ENCODE results near the gene MRPS17. TPM values are rescaled to one million over a fixed set of nuclear protein-coding genes. Genes with fewer than 3 reads are reported as not detected.

MRPS17 gene
- total RNA-seq, 1 donor from 2014 or later: 19.1 TPM

GRCh38 chr7:55970561-55970960 is 18.9 kb downstream of the MRPS17 start:
- DNase-seq (ENCODE audit: low read depth): peak; percentile 37

- DNase-seq (ENCODE audit: low read depth): peak; percentile 61
Measured at GRCh38 chr7:55970978-55971377, 19.3 kb downstream of the MRPS17 start.

GRCh38 chr7:55973747-55974250 is 22.1 kb downstream of the MRPS17 start:
- DNase-seq (ENCODE audit: low read depth): no peak

- DNase-seq (ENCODE audit: low read depth): peak; percentile 18
Measured at GRCh38 chr7:55975988-55976633, 24.4 kb downstream of the MRPS17 start.

GRCh38 chr7:55977831-55978230 is 26.2 kb downstream of the MRPS17 start:
- peak; percentile 84 for DNase-seq (ENCODE audit: low read depth)

- DNase-seq (ENCODE audit: low read depth): no peak
Measured at GRCh38 chr7:55980266-55980665, 28.6 kb downstream of the MRPS17 start.

GRCh38 chr7:55983537-55983936 is 31.9 kb downstream of the MRPS17 start:
- DNase-seq (ENCODE audit: low read depth): no peak

GRCh38 chr7:55992346-55992745 is 40.7 kb downstream of the MRPS17 start:
- DNase-seq (ENCODE audit: low read depth): no peak

- no peak for DNase-seq (ENCODE audit: low read depth)
Measured at GRCh38 chr7:55996856-55997500, 45.3 kb downstream of the MRPS17 start.

- DNase-seq (ENCODE audit: low read depth): no peak
Measured at GRCh38 chr7:56003749-56004148, 52.1 kb downstream of the MRPS17 start.

Other genes starting within 250 kb of the MRPS17 start
- not detected in 2 replicates for gene SEPTIN14, start 89.1 kb upstream of the MRPS17 start, total RNA-seq
- 4.5 and 5.6 TPM in 2 replicates for gene ZNF713, start 64.4 kb upstream of the MRPS17 start, total RNA-seq
- gene NIPSNAP2, start 12.7 kb downstream of the MRPS17 start, total RNA-seq: 101 and 117 TPM in 2 replicates
- gene PSPH, start 99.6 kb downstream of the MRPS17 start, total RNA-seq: 66.0 and 72.7 TPM in 2 replicates
- gene CCT6A, start 99.9 kb downstream of the MRPS17 start, total RNA-seq: 290 and 369 TPM in 2 replicates
- gene SUMF2, start 112.4 kb downstream of the MRPS17 start, total RNA-seq: 155 and 162 TPM in 2 replicates
- gene PHKG1, start 141.1 kb downstream of the MRPS17 start, total RNA-seq: 35.2 and 57.5 TPM in 2 replicates
- gene CHCHD2, start 154.6 kb downstream of the MRPS17 start, total RNA-seq: 616 and 682 TPM in 2 replicates
- not detected in 2 replicates for gene NUPR2, start 164.5 kb downstream of the MRPS17 start, total RNA-seq